ENCODE measurements around the gene CRLF1.
"Not testable (repeated sequence)": the region's sequence is repeated elsewhere in the genome, so short reads cannot be mapped to it uniquely, and the experiment has no call there.

Gene CRLF1

DNA sequence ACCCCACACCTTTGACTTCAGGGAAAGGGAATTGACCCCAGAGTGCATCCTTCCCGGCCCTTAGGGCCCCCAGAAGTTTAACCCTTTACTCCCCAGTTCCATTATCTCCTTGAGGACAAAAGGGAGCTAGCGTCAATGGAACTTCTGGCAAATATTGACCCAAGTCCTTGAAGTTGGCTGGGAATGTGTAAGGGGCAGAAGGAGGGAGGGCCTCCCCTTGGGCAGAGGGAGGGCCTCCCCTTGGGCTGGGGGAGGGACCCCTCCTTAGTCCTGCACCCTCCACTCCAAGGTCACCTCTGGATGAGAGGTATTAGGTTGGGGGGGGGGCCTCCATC is 3.1 kb upstream of the CRLF1 start:
- DNase-seq (ENCODE audit: low spot score) (no peak), FAIRE-seq (no peak)

DNA sequence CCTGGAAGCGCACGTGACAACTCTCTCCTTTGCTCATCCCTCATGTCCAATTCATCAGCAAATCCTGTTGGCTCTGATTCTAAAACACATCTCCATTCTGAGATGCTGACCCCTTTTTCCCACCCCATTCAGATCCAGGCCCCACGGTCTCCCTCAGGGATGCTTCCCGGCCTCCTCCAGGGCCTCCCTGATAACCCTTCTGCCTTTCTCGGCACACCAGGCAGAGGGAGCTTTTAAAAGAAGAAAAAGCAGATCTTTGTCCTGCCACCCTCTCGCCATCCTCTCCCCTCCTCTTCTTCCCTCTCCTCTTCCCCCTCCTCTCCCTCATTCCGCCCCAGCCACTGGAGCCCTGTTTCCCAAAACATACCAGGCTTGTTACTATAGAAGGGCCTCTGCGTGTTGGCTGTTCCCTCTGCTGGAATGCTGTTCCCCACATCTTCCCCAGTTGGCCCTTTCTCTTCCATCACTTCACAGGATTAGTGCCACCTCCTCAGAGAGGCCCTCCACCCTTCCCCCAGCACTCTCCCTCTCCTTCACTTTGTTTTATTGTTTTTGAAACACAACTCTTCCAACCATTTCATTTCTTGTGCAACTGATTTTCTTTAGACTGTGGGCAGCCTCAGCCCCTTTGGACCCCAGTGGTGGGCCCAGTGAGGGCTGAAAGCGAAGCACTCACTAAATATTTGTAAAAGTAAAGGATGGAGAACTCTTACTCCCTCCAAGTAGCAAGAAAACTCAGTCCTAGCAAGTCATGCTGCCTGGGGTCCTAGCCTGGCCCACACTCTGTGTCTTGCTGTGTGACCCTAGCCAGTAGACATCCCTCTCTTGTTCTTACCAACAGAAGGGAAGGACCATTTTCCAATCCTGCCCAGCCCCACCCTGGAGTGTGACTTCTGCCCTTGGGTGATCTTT is 2.5 kb upstream of the CRLF1 start:
- DNase-seq (ENCODE audit: low spot score) (no peak), FAIRE-seq (no peak)

DNA sequence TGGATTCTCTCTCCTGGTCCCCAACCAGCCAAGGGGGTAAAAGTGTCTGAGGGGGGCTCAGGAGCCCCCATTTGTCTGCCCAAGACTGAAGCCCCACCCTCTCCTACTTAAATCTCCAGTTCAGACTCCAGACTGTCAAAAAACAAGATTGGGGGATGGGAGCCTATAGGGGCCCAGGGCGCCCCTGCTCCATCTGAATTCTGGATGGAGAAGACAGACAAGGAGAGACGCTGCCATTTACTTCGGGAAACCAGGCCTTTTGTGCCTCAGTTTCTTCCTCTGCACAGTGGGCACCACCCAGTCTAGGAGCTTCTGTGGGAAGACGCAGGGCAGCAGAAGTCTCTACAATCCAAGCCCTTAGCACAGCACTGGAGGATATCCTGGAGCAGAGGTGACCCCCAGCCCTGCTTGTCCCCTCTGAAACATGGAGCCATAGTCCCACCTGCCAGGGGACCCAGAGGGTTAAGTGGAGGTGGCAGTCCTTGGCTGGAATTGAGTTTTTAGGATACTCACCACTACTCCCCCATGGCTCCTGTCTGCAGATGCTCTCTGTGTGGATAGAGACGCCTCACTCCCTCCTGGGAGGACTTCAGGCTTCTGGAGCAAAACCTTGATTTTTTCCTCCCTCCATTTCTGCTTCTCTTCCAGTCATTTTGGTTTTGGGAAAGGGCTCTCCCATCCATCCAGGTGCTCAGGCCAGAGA is 1.7 kb upstream of the CRLF1 start:
- no peak for FAIRE-seq

DNA sequence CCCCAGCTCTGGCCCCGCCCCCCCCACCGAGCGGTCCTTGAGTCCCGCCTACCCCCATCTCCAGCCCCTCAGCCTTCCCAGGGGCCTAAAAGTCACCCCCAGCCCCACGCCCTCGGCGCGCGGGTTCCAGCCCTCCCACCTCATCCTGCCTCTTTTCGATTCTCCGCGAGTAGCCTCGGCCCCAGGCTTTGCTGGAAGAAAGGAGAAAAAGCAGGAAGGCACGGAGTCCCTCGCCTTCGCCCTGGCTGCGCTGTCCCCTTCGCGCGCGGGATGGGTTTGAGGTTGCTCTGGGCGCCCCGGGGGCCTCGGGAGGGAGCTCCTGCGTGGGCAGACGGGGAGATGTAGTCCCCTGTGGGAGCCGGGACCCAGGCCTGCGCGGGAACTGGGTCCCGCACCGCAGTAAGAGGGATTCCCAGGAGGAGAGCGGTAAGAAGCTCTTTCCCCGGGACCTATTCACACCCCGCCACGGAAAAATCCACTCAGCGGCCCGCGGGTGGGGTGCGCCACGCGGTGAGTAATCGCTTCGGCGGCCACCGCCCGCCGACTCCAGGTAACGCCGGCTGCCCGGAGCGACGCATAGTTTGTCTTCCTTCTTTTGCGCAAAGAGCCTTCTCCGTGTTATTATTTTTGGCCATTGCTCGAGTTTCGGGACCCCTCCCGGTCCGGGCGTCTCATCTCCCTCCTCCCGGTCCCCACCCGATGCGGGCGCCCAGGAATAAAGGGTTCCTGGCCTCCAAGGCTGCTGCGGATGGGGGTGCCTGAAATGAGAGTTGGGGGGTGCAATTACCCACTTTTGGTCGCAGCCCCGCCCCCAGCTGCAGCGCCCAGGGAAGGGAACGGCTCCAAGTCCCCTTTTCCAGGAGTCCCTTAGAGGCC is 865 bp upstream of the CRLF1 start:
- no peak for FAIRE-seq
- DNase-seq (ENCODE audit: low spot score), result no peak

More for the DNA sequence above, 1.7 kb upstream of the CRLF1 start:
- no peak for DNase-seq (ENCODE audit: low spot score)

DNA sequence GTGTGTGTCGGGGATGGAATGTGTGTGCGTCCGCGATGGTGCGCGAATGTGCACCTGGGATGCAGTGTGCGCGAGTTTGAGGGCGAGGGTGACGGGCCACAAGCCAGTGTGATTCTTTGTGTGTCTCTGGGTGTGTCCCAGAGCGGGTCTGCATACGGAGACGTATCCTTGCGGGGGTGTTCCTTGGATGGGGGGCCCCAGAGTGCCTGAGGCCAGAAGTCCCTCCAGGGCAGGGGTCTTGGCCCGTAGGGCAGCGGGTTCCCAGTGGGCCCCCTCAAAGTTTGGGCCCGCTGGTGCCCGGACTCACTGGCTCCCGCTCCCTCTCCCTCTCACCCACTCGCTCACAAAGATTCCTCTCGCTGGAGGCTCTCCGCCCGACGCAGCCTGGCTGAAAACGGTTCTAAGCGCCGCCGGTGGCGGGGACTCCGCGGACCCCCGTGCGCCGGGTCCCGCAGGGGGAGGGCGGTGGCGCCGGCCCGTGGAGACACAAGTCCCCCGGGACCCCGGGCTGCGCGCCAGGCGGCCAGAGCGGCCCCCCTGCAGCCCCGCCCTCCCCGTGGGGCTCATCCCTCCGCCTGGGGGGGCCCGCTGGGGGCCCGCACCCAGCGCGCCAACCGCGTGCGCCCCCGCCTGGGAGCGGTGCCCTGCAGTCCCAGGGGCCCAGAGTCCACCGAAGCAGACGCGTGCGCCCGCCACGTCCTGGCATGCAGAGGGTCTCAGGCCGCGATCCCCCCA is 886 bp downstream of the CRLF1 start:
- no peak for FAIRE-seq
- no peak for DNase-seq (ENCODE audit: low spot score)

DNA sequence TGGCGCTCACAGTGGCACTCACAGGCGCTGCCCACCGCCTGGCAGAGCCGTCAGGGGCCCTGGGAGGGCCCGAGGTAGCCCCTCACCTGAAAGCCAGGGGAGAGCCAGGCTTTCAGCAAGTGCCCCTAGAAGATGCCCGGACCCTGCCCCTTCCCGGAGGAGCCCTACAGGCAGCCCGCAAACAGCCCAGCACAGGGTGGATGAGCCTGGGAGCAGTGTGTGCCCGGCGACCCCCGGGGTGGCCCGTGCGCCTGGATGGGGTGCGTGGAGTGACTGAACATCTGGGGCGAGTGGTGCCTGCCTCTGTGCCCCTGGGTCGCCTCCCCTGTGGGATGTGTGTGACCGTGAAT is 1.4 kb downstream of the CRLF1 start:
- DNase-seq (ENCODE audit: low spot score) (no peak), FAIRE-seq (no peak)

DNA sequence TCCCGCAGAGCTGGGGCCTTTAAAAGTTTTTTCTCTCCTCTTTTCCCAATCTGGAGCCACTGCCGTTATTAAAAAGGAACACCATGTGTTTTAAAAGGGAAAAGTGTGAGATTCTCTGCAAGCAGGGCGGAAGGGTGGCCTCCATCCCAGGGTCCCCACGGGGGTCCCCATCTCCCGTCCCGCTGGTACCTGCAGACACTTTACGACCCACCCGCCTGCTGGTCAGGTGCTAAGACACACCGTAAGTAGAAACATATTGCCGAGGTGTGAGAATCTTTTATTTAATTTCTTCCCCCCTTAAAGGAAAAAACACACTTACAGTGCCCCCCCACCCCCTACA is 1.8 kb downstream of the CRLF1 start:
- DNase-seq (ENCODE audit: low spot score) (no peak), FAIRE-seq (no peak)

DNA sequence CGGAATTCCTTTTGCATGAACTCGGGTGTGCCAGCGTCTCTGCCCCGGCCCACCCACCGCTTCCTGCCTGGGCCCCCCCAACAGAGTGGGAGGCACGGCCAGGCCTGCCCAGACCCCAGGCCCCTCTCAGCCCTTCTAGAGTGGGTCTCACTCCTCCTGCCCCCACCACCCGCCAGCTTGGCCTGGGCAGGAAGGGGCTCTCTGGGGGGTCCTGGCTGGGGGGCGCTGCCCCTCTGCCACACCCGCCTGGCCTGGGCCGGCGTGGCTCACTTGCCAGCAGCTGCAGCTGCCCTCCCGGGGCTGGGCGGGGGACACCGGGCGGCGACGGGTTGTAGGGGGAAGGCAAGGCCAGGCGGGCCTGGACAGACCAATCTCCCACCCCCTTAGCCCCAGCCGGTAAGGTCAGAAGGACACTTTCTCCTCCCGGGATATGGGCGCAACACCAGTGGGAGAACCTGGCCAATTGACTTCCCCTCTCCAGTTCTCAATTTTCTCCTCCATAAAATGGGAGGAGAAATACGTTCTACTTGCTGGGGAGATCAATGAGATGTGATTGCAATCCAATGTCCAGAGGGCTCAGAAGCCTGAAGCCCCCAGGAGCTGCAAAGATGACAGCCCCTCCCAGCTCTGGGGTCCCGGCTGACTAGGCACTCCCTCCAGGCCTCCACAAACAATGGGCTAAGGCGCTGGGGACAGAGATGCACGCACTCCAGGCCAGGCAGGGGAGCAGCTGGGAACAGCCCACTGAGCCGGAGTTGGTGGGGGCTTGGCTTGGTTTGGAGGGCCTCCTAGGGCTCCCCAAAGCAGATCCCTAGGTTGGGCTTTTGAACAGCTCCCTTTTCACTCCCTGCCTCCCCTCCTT is 2.4 kb downstream of the CRLF1 start:
- FAIRE-seq (no peak), DNase-seq (ENCODE audit: low spot score) (no peak)

DNA sequence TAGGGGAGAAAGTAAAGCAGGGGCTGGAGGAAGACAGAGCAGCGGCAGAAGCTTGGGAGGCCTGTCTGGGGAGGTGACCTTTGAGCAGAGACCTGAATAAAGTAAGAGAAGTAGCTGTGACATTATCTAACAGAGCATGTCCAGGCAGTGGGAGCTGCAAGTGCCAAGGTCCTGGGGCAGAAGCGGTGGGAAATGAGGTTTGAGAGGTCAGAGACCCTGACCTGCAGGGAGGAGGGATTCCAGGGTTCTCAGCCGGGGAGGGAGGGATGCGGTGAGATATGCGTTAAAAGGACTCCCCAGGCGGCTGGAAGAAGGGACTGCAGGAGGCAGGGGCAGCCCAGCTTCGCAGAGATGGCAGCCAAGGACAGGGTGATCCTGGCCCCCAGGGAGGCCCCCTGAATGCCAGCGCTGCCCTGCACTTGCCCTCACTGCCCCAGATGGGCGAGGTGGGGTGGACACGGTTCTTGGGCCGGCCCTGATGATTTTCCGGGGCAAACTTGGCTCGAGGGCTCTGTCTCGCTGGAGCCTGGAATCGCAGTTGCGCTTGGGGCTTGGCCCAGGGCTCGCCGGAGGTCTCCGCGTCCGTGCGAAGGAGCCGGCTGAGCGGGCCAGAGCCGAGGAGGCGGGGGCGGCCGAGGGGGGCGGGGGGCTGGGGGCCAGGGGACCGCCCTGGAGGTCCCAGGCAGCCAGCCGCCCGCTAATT is 3.2 kb downstream of the CRLF1 start:
- FAIRE-seq (no peak), DNase-seq (ENCODE audit: low spot score) (no peak)

DNA sequence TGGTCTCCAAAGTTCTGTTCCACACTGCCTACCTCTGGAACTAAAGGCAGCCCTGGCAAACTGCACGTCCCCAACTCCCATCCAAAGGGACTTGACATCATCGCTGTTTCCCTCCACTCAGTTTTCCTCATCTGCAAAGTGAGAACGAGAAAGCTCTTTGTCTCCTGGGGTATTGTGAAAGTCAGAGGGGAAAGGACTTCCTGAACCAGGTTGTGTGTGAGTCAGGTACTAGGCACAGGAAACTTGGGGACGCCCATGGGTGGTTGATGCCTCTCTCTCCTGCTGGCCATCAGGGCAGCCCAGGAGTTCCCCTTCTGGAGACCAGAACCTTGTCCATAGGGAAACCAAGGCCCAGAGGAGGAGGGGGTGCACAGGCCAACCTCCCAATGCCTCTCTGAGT is 4.7 kb downstream of the CRLF1 start:
- DNase-seq (ENCODE audit: low spot score), result no peak
- no peak for FAIRE-seq

DNA sequence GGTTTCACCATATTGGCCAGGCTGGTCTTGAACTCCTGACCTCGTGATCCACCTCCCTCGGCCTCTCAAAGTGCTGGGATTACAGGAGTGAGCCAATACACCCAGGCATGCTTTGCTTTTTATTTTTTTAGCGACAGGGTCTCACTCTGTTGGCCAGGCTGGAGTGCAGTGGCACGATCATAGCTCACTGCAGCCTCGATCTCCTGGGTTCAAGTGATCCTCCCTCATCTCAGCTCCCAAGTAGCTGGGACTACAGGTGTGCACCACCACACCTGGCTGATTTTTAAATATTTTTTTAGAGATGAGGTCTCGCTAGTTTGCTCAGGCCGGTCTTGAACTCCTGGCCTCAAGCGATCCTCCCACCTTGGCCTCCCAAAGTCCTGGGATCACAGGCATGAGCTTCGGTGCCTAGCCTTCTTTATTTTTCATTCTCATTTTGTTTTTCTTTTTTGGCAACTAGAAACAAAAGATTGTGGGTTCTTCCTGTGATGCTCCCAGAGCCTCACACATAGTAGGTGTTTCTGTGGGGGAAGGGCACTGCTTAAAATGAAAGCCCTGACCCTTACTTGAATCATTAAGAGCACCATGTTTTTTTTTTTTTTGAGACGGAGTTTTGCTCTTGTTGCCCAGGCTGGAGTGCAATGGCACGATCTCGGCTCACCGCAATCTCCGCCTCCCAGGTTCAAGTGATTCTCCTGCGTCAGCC is 5.8 kb downstream of the CRLF1 start:
- not testable (repeated sequence) for DNase-seq (ENCODE audit: low spot score); FAIRE-seq

DNA sequence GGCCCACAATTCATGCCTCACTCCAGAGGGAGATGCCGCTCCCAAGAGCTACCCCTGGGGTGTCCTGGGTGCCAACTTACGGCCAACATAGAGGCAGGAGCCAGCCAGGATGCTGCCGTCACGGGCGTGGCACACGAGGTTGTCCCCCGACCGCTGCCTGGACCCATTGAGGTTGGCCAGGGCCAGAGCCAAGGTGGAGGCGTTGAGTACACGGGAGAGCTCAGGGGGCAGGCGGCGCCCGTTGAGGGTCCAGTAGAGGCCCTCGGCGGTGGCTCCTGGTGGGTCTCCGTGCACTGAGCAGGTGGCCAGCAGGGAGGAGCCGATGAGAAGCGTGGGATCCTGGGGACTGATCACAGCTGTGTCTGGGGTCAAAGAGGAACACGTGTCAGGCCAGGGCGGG is 7.1 kb downstream of the CRLF1 start:
- no peak for FAIRE-seq
- no peak for DNase-seq (ENCODE audit: low spot score)

DNA sequence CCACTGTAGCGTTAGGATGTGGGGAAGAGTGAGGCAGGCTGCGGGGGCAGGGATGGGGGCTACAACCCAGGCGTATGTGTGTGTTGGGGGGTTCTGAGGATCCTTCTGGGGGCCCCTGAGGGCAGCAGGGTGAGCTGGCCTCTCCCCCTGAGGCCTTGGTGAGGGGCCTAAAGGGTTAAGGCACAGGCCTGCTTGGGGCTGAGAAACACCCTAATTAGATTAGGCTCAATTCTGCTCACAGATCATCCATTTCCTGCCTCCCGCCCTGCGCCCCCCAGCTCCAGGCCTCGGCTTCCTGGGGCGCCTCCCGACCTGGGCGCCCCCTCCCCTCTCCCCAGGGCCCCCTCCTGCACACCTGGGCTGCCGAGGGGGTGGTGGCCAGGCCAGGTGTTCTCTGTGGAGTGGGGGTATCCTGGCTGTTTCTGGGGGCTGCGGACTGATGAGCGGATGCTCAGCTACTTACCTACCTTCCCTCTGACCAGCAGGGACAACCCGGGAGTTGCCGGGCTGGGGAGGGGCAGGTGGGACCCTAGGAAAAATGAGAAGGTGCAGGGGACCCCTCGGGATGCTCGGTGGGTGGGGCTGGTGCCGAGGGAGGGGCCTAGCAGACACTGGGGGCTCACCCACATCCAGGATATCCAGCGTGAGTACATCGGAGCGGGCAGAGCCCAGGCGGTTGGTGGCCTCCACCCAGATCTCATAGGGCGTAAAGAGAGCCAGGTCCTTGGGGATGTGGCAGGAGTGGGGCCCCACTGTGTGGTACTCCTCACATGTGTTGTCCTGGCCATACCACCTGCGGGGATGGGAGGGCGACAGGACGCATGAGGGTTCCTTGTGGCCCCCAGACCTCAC is 8.6 kb downstream of the CRLF1 start:
- FAIRE-seq, result no peak
- DNase-seq (ENCODE audit: low spot score), result no peak

DNA sequence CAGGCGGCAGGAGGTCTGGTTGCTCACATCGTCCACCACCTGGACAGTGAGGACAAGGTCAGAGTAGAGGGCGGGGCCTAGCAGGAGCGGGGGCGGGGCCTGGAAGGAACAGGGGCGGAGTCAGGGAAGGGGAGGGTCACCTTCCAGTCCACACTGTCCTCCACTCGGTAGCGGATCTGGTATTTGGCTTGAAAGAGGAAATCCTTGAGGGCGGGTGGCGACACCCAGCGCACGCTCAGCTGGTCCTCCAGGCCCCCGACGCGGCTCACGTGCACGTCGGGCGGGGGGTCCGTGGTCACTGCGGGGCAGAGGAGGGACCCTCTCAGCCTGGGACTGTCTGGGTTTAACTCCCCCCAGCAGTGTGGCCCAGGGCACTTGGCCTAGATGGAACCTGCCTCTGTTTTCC is 9.8 kb downstream of the CRLF1 start:
- FAIRE-seq (no peak), DNase-seq (ENCODE audit: low spot score) (no peak)

DNA sequence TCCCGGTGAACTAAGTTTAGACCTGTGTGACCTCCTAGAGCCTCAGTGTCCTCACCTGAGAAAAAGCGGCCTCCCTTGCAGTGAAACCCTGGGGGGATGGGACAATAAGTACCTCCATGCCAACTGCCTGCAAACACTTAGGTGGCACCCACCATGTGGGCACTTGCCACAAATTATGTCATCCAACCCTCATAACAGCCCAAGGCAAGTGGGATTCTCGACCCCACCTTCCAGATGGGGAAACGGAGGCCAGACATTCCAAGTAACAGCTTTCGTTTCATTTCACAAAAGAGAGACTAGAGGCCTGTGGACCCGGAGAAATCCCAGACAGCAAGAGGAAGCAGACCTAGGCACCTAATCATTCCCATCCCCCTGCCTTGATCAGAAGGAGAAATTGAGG is 11.1 kb downstream of the CRLF1 start:
- FAIRE-seq, result no peak
- DNase-seq (ENCODE audit: low spot score), result no peak

DNA sequence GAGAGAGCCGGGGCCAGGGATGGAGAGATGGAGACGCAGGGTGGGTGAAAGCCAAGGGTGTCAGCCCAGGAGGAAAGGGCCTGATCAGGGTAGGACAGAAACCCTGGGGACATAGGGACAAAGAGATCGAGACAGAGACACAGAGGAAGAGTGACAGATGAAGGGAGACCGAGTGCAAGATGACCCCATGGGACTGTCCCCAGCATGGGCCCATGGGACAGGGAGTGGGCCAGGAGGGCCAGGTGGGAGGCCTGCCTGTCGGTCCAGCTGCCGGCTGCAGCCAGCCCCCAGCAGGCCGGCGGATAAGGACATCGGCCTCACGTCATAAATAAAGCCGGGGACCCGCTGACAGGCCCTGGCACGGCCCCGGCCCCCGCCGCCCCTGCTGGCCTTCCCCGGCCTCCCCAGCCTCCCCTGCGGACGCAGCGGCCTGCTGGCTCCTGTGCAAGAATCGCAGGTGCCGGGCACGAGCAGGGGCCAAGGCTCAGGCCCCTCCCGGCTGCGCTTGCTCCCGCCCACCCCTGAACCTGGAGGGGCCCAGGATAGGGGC is 11.7 kb downstream of the CRLF1 start:
- no peak for FAIRE-seq
- no peak for DNase-seq (ENCODE audit: low spot score)

DNA sequence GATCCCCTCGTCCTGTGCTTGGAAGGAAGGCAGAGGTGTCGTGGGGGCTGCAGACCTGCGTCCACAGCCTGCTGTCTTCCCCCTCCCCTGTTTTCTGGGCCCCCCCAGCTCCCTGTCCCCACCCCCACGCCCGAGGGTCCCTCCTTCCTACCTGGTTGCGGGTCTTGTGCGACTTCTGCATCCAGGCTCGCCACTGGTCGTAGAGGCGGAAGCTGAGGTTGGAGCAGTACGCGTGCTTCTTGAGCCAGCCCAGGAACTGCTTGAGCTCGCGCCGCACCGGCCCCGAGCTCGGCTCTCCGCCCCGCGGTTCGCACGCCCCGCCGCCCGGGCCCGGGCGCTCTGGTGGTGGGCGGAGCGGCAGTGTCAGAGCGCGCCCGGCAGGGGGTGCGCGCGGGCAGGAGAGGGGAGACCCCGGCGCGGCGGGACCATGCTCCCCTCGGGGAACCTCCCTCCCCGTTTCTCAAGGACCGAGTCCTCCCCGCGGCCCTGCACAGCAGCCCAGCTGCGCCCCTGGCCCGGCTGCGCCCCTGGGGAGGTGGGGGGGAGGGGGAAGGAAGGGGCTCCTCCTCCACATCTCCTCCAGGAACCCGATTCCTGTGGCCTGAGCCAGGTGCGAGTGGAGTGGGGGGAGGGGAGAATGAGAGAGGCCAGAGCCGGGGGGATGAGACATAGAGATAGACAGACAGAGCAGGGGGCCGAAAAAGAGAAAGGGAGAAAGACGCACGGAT is 12.3 kb downstream of the CRLF1 start:
- DNase-seq (ENCODE audit: low spot score) (peak; percentile 79), FAIRE-seq (no peak)
